ENCODE data around the gene ZNF618. TPM values are rescaled to one million over a fixed set of nuclear protein-coding genes. Genes with fewer than 3 reads are reported as not detected.

ZNF618 gene
- total RNA-seq, 1 donor from 2014 or later: 10.2 TPM

- Histone ChIP-seq H3K9me3 (no peaks in the 10 kb centered on the region), H3K36me3 (no peaks in the 10 kb centered on the region), H3K4me3 (no peak overlapping the region), H3K4me1 (peaks cover 24% of the 10 kb centered on the region), H3K27ac (no peak overlapping the region), H3K27me3 (ENCODE audit: low read depth) (no peaks in the 10 kb centered on the region)
- TF ChIP-seq, protein P1, sequence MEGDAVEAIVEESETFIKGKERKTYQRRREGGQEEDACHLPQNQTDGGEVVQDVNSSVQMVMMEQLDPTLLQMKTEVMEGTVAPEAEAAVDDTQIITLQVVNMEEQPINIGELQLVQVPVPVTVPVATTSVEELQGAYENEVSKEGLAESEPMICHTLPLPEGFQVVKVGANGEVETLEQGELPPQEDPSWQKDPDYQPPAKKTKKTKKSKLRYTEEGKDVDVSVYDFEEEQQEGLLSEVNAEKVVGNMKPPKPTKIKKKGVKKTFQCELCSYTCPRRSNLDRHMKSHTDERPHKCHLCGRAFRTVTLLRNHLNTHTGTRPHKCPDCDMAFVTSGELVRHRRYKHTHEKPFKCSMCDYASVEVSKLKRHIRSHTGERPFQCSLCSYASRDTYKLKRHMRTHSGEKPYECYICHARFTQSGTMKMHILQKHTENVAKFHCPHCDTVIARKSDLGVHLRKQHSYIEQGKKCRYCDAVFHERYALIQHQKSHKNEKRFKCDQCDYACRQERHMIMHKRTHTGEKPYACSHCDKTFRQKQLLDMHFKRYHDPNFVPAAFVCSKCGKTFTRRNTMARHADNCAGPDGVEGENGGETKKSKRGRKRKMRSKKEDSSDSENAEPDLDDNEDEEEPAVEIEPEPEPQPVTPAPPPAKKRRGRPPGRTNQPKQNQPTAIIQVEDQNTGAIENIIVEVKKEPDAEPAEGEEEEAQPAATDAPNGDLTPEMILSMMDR (IDR thresholded peaks at IDR 0.05): no peak
- ATAC-seq (no peak), DNase-seq (no peak)
- intact Hi-C loops (cut with DNase I): no loop called here
Observed at GRCh38 chr9:113952676-113953075, 76.6 kb downstream of the ZNF618 start.

DNA sequence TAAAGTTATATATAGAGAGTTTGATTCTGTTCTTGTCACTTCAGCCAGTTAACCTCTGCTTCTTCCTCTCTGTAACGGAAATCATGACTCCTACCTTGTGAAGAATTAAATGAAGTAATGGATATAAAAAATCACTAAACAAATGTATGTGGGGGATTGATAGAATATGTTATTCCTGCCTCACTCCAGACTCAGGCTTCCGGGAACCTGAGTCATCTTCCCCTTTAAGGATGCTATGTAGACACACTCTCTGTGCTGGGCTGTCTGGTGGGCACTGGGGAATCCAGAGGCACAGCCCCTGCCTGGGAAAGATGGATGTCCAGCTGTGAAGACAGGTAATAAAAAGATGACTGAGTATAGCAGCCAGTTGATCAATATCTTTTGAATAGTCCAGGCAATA is 77.4 kb downstream of the ZNF618 start:
- no peaks in the 10 kb centered on the region for H3K27me3 ChIP-seq (ENCODE audit: low read depth)
- intact Hi-C loops (cut with DNase I): no loop called here
- DNase-seq: no peak
- peaks cover 27% of the 10 kb centered on the region for H3K4me1 ChIP-seq
- H3K27ac ChIP-seq: no peak overlapping the region
- TF ChIP-seq, protein P1 (IDR thresholded peaks at IDR 0.05): no peak
- no peaks in the 10 kb centered on the region for H3K36me3 ChIP-seq
- ATAC-seq: no peak
- no peaks in the 10 kb centered on the region for H3K9me3 ChIP-seq
- H3K4me3 ChIP-seq: no peak overlapping the region

- Histone ChIP-seq H3K27me3 (ENCODE audit: low read depth) (no peaks in the 10 kb centered on the region), H3K36me3 (no peaks in the 10 kb centered on the region), H3K27ac (no peak overlapping the region), H3K4me1 (peaks cover 27% of the 10 kb centered on the region), H3K4me3 (no peak overlapping the region), H3K9me3 (no peaks in the 10 kb centered on the region)
- TF ChIP-seq, protein P1 (IDR thresholded peaks at IDR 0.05): no peak
- no peak for ATAC-seq
- intact Hi-C loops (cut with DNase I): no loop called here
- DNase-seq: no peak
Observed at GRCh38 chr9:113954591-113954990, 78.5 kb downstream of the ZNF618 start.

GRCh38 chr9:113955076-113955752 is 79.1 kb downstream of the ZNF618 start:
- DNase-seq (no peak), ATAC-seq (no peak)
- Histone ChIP-seq H3K4me1 (peaks cover 27% of the 10 kb centered on the region), H3K4me3 (no peak overlapping the region), H3K27ac (no peak overlapping the region), H3K9me3 (no peaks in the 10 kb centered on the region), H3K36me3 (no peaks in the 10 kb centered on the region), H3K27me3 (ENCODE audit: low read depth) (no peaks in the 10 kb centered on the region)
- intact Hi-C loops (cut with DNase I): no loop called here
- TF ChIP-seq, protein P1 (IDR thresholded peaks at IDR 0.05): no peak

GRCh38 chr9:113956901-113957300 is 80.8 kb downstream of the ZNF618 start:
- Histone ChIP-seq H3K4me3 (no peak overlapping the region), H3K27me3 (ENCODE audit: low read depth) (no peaks in the 10 kb centered on the region), H3K9me3 (no peaks in the 10 kb centered on the region), H3K27ac (no peak overlapping the region), H3K4me1 (peaks cover 27% of the 10 kb centered on the region), H3K36me3 (no peaks in the 10 kb centered on the region)
- intact Hi-C loops (cut with DNase I): no loop called here
- TF ChIP-seq, protein P1 (IDR thresholded peaks at IDR 0.05): no peak
- no peak for ATAC-seq
- no peak for DNase-seq

Data from lower lobe of right lung (tissue), 2 donors.